Stimulated activated memory B cell treated with anti-CD40 and anti-IgM and Interleukin-4, amounts not matched to agents 10 μg/mL and 1 μg/mL and 100 μg/mL, for 72 hours (primary cell): ENCODE measurements around the gene MT1F.

ENCODE experiments used
- ATAC-seq: fragments of 150-1000 bp; cut with Tn5 transposase; 2 replicates; pipeline ENCODE4 v1.10.0; 2021
- H3K27ac Mint-ChIP-seq: one replicate; pipeline ENCODE4 v1.8.0; 2022; ENCODE audit warnings: mild to moderate bottlenecking, mixed read lengths
- H3K27me3 Mint-ChIP-seq: one replicate; pipeline ENCODE4 v1.8.0; 2022; ENCODE audit warnings: mixed read lengths
- H3K36me3 Mint-ChIP-seq: one replicate; pipeline ENCODE4 v1.8.0; 2022; ENCODE audit warnings: mixed read lengths
- H3K4me1 Mint-ChIP-seq: one replicate; pipeline ENCODE4 v1.8.0; 2022; ENCODE audit warnings: mixed read lengths
- H3K4me3 Mint-ChIP-seq: one replicate; pipeline ENCODE4 v1.8.0; 2022; ENCODE audit warnings: mild to moderate bottlenecking, moderate library complexity, mixed read lengths
- H3K9me3 Mint-ChIP-seq: one replicate; pipeline ENCODE4 v1.8.0; 2022; ENCODE audit warnings: mixed read lengths

Gene MT1F

DNA sequence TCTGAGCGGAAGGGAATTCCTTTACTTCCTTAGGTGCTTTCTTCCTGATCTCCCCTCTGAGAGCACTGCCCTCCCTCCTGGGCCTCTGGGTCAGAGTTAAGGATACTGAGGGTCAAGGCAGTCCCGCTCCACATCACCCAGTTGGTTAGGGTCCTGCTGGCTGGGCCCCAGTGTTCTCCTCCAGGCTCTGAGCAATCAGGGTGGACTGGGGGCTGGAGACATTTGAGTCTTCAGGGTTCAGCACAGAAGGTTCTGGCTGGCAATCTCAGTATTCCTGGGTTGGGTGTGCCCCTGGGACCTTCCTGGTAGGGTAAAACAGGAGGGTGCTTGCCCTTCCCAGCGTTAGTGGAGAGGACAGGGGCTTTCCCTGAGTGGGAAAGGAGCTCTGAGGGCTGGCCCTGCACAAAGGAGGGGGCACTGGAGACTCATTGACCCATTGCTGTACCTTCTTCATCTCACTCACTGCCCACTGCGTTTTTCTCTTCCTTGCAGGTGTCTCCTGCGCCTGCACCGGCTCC, 24.9 kb upstream of the MT1F start:
- no peak for ATAC-seq
- Mint-ChIP-seq H3K4me1 (peaks cover 54% of the 10 kb centered on the region), H3K27me3 (peaks cover 66% of the 10 kb centered on the region), H3K9me3 (no peaks in the 10 kb centered on the region), H3K4me3 (peak overlapping the region; percentile 41), H3K36me3 (no peaks in the 10 kb centered on the region), H3K27ac (no peak overlapping the region)

DNA sequence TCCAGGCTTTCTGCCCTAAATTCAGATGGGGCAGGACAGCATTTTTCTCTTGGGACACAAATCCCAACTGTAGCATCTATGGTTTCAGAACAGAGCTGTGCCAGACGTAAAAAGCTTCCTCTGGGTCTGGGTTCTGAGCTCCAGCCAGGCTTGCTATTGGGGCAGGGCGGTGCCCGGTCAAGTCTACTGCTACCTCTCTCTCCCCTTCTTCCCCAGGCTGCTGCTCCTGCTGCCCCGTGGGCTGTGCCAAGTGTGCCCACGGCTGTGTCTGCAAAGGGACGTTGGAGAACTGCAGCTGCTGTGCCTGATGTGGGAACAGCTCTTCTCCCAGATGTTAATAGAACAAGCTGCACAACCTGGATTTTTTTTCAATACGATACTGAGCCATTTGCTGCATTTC, 24.2 kb upstream of the MT1F start:
- Mint-ChIP-seq H3K4me3 (no peak overlapping the region), H3K27ac (no peak overlapping the region), H3K27me3 (peaks cover 72% of the 10 kb centered on the region), H3K9me3 (no peaks in the 10 kb centered on the region), H3K4me1 (peaks cover 60% of the 10 kb centered on the region), H3K36me3 (no peaks in the 10 kb centered on the region)
- no peak for ATAC-seq

DNA sequence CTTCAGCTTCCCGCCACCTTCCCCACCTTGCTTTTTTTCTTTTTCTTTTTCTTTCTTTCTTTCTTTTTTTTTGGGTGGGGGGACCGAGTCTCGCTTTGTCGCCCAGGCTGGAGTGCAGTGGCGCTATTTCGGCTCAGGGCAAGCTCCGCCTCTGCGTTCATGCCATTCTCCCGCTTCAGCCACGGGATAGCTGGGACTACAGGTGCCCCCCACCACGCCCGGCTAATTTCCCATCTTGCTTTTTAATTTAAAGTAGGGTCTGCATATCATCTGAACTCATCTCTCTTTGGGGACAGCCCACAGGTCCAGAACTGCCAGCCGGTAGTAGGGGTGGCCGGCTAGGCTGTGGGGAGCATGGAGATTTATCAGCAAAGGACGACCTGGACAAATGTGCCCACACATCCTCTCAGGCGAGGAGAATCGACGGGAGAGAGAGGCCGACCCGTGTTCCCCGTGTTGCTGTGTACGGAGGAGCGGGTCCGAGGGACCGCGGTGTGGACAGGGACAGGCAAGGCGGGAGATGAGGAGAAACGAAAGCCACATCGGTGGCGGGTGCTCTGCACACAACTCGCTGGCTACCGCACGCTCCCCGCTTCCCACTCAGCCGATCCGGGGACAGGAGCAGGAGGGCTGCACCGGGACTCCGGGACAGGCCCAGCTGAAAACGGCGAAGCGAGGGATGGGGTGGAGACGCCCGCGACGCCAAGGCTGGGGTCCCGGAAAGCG, 22.9 kb upstream of the MT1F start:
- peaks cover 52% of the 10 kb centered on the region for H3K4me1 Mint-ChIP-seq
- H3K27me3 Mint-ChIP-seq = peaks cover 86% of the 10 kb centered on the region
- H3K9me3 Mint-ChIP-seq = no peaks in the 10 kb centered on the region
- no peaks in the 10 kb centered on the region for H3K36me3 Mint-ChIP-seq
- H3K27ac Mint-ChIP-seq = peak overlapping the region; percentile 45
- peak overlapping the region; percentile 62 for H3K4me3 Mint-ChIP-seq
- ATAC-seq = no peak

DNA sequence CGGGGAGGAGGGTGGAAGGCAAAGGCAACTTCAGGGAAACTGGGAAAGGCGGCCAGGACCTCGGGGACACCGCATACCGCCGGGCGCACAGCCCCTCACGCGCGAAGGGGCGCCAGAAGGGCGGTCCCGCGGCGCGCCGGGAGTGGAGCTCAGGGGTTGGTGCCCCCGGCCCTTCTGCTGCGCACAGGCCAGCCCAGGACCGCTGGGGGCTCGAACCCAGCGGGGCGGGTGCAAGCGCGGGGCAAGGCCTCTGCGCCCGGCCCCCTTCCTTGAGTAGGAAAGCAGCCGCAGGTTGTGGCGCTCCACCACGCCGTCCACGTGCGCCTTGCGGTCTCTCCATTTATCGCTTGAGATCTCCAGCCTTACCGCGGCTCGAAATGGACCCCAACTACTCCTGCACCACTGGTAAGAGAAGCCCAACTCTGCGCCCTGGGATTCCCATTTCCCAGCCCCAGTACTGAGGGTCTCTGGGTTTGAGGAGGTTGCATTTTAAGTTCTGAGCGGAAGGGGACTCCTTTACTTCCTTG, 22.3 kb upstream of the MT1F start:
- H3K9me3 Mint-ChIP-seq = no peaks in the 10 kb centered on the region
- H3K27me3 Mint-ChIP-seq = peaks cover 92% of the 10 kb centered on the region
- H3K4me3 Mint-ChIP-seq = peak overlapping the region; percentile 29
- ATAC-seq = no peak
- H3K4me1 Mint-ChIP-seq = peaks cover 45% of the 10 kb centered on the region
- no peaks in the 10 kb centered on the region for H3K36me3 Mint-ChIP-seq
- peak overlapping the region; percentile 45 for H3K27ac Mint-ChIP-seq

DNA sequence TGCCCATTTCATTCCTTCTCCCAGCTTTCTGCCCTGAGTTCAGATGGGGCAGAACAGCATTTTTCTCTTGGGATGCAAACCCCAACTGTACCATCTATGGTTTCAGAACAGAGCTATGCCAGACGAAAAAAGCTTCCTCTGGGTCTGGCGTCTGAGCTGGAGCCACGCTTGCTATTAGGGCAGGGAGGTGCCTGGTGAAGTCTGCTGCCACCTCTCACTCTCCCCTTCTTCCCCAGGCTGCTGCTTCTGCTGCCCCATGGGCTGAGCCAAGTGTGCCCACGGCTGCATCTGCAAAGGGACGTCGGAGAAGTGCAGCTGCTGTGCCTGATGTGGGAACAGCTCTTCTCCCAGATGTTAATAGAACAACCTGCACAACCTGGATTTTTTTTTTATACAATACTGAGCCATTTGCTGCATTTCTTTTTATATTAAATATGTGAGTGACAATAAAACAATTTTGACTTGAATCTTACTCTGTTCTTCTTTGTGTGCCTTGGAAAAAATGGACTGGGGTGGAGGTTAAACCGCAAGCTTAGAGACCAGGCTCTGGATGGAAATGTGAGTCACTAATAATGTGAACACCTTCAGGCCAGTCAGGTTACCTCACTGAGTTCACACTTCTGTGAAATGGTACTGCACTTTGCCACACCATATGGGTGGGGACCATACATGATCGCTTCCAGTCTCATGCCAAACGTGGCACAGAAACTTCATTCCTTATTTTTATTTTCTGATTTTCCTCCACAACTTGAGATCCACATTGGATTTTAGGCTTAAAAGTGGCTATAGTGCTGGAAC, 20.9 kb upstream of the MT1F start:
- ATAC-seq = no peak
- Mint-ChIP-seq H3K36me3 (no peaks in the 10 kb centered on the region), H3K9me3 (no peaks in the 10 kb centered on the region), H3K27me3 (peaks cover 94% of the 10 kb centered on the region), H3K27ac (no peak overlapping the region), H3K4me3 (no peak overlapping the region), H3K4me1 (peaks cover 41% of the 10 kb centered on the region)

DNA sequence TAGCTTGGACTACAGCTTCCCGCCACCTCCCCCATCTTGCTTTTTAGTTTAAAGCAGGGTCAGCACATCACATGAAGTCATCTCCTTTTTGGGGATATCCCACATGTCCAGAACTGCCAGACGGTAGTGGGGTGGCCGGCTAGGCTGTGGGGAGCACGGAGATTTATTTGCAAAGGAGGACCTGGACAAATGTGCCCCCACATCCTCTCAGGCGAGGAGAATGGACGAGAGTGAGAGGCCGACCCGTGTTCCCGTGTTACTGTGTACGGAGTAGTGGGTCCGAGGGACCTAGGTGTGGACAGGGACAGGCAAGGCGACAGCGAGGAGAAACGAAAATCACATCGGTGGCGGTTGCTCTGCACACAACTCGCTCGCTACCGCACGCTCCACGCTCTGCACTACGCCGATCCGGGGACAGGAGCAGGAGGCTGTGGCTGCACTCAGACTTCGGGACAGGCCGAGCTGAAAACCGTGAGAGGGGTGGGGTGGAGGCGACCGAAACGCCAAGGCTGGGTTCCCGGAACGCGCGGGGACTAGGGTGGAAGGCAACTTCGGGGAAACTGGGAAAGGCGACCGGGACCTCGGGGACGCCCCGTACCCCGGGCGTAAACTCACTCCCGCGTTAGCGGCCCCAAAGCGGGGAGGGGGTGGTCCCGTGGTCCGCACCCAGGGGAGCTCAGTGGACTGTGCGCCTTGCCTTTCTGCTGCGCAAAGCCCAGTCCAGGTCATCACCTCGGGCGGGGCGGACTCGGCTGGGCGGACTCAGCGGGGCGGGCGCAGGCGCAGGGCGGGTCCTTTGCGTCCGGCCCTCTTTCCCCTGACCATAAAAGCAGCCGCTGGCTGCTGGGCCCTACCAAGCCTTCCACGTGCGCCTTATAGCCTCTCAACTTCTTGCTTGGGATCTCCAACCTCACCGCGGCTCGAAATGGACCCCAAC, 19.7 kb upstream of the MT1F start, which contains the start of gene MT1A:
Gene MT1A, plus strand, starts transcription at position 853 of the 937 bp plus-strand sequence. Its CDS starts 73 bp downstream, at position 926.
- Mint-ChIP-seq H3K4me1 (peaks cover 37% of the 10 kb centered on the region), H3K27me3 (peaks cover 81% of the 10 kb centered on the region), H3K4me3 (peak within 1 kb of the TSS; percentile 57), H3K9me3 (no peaks in the 10 kb centered on the region), H3K27ac (no peak within 1 kb of the TSS), H3K36me3 (no peaks in the 10 kb centered on the region)
- ATAC-seq = peak; percentile 37

DNA sequence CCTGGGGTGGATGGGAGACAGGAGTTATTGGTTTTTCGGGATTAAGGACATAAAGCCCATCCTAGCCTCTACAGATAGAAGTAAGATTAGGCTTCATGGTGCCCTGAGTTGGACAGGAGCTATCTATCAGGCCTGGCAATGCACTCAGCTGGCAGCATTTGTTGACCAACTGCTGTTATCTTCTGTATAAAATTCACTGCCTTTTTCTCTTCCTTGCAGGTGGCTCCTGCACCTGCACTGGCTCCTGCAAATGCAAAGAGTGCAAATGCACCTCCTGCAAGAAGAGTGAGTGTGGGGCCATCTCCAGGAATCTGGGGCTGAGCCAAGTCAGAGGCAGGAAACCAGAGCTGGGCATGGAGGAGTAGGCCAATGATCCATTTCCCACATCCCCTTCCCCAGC, 18.7 kb upstream of the MT1F start:
- no peaks in the 10 kb centered on the region for H3K36me3 Mint-ChIP-seq
- peaks cover 77% of the 10 kb centered on the region for H3K27me3 Mint-ChIP-seq
- H3K27ac Mint-ChIP-seq = no peak overlapping the region
- peaks cover 47% of the 10 kb centered on the region for H3K4me1 Mint-ChIP-seq
- no peak for ATAC-seq
- H3K4me3 Mint-ChIP-seq = no peak overlapping the region
- H3K9me3 Mint-ChIP-seq = no peaks in the 10 kb centered on the region

DNA sequence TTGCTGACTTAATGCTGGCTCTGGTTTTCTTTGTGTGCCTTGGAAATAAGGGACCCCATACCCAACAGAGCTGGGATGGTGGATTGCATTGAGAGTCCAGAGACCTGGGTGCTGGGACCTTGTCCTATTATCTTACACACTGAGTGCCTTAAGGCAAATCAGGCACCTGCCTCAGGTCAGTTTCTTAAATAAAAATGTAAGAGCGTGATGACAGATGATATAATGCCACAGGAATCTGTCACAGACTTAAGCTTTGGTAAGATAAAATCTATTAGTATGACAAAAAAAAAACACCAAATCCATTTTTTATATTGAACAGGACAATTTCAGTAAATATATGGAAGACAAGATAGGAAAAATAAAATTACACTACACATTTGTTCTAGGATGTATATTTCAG, 17.7 kb upstream of the MT1F start:
- ATAC-seq = no peak
- Mint-ChIP-seq H3K9me3 (no peaks in the 10 kb centered on the region), H3K4me1 (peaks cover 44% of the 10 kb centered on the region), H3K27me3 (peaks cover 77% of the 10 kb centered on the region), H3K36me3 (no peaks in the 10 kb centered on the region), H3K4me3 (no peak overlapping the region), H3K27ac (no peak overlapping the region)

DNA sequence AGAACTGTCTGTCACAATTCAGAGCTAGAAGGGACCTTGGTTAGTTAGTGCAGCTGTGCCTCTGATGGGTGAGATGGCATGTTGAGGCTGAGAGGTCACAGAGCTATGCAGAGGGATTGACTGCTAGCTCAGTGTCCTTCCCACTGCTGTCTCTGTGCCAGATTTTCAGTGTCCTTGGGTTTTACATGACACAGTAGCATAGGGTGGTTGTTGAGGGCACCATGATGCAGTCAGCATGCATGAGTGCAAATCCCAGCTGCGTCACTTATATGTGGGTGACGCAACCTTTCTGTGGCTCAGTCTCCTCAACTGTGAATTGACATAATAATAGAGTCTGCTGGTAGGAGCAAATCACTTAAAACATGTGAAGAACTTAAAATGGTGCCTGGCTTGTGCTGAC, 16.6 kb upstream of the MT1F start:
- H3K4me3 Mint-ChIP-seq = no peak overlapping the region
- H3K4me1 Mint-ChIP-seq = peaks cover 41% of the 10 kb centered on the region
- H3K36me3 Mint-ChIP-seq = no peaks in the 10 kb centered on the region
- H3K9me3 Mint-ChIP-seq = no peaks in the 10 kb centered on the region
- ATAC-seq = no peak
- H3K27me3 Mint-ChIP-seq = peaks cover 69% of the 10 kb centered on the region
- no peak overlapping the region for H3K27ac Mint-ChIP-seq

DNA sequence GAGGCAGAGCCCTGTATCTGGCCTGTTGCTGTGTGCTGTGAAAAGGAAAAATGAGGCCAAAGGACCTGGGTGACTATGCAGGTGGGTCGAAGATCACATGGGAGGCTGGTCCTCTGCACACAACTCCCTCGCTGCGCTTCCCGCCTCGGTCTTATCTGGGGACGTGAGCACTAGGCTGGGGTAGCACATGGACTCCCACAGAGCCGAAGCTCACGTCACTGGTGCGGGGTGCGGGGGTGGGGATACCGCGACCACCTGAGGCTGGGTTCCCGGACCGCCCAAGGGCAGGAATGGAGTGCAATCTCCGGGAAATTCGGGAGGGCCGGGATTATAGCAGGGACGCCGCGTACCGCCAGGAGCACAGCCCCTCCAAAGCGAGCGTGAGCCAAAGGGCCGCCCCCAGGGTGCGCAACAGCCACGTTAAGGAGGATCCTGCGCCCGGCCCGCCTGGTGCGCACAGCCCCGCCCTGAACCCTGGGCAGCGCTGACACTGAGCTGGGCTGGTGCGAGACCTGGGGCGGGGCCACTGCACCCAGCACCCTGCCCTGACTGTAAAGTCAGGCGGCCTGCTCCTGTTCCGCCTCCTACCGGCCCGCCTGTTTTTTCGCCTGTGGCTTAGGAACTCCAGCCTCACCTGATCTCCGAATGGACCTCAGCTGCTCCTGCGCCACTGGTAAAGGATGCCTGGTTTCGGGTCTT, 14.5 kb upstream of the MT1F start:
- Mint-ChIP-seq H3K9me3 (no peaks in the 10 kb centered on the region), H3K27ac (no peak overlapping the region), H3K27me3 (peaks cover 62% of the 10 kb centered on the region)

DNA sequence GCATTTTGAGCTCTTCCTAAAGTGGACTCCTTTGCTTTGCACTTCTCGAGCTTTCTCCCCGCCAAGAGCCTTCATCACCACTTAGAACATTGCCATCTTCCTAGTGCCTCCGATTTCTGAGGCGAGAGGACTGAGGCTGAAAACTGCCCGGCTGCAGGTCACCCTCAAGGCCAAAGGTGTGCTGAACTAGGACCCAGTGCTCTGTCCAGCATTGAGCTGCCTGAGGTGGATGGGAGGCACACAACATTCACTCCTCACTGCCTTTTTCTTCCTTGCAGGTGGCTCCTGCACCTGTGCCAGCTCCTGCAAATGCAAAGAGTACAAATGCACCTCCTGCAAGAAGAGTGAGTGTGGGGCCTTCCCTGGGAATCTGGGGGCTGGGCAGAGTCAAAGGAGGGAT, 13.9 kb upstream of the MT1F start:
- peaks cover 62% of the 10 kb centered on the region for H3K27me3 Mint-ChIP-seq
- H3K4me1 Mint-ChIP-seq = peaks cover 21% of the 10 kb centered on the region
- H3K36me3 Mint-ChIP-seq = no peaks in the 10 kb centered on the region
- peak overlapping the region; percentile 80 for H3K4me3 Mint-ChIP-seq
- ATAC-seq = no peak
- no peak overlapping the region for H3K27ac Mint-ChIP-seq
- no peaks in the 10 kb centered on the region for H3K9me3 Mint-ChIP-seq

More for the DNA sequence above, 14.5 kb upstream of the MT1F start:
- Mint-ChIP-seq H3K4me1 (peaks cover 27% of the 10 kb centered on the region), H3K4me3 (peak overlapping the region; percentile 80), H3K36me3 (no peaks in the 10 kb centered on the region)
- ATAC-seq = peak; percentile 98

DNA sequence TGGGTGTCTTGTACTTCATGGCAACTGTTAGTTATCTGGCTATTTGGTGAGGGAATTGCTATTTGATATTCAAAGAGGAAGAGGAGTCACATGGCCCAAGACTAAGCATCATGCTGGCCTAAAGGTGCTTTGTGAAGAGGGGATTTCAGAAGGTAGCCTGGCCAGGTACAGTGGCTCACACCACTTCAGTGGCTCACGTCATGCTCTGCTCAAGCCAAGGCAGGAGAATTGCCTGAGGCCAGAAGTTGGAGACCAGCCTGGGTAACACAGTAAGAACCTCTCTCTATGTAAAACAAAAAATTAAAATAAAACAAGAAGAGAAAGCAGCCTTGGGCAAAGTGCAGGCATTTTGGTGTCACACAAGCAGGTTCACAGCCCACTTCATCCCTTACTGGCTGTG, 12.4 kb upstream of the MT1F start:
- no peaks in the 10 kb centered on the region for H3K36me3 Mint-ChIP-seq
- H3K4me3 Mint-ChIP-seq = no peak overlapping the region
- no peaks in the 10 kb centered on the region for H3K9me3 Mint-ChIP-seq
- H3K4me1 Mint-ChIP-seq = peaks cover 20% of the 10 kb centered on the region
- peaks cover 55% of the 10 kb centered on the region for H3K27me3 Mint-ChIP-seq
- no peak overlapping the region for H3K27ac Mint-ChIP-seq
- no peak for ATAC-seq

DNA sequence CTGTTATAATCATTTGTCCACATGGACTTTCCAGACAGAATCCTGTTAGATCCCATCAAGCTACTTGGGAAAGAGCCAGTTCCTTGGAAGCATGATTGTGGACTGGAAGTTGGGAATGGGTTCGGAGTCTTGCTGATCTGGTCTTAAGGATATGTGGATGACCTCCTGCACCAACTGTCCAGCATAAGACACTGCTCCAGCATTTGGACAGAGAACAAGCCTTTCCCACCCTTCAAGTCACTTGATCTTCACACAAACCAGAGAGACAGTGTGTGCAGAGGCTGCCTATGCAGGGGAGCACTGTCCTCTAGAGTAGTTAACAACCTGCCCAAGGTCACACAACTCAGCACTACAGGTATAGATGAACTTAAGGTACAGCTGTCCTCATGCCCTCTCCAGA, 11.9 kb upstream of the MT1F start:
- H3K4me1 Mint-ChIP-seq = peaks cover 20% of the 10 kb centered on the region
- peaks cover 50% of the 10 kb centered on the region for H3K27me3 Mint-ChIP-seq
- H3K36me3 Mint-ChIP-seq = no peaks in the 10 kb centered on the region
- no peak overlapping the region for H3K27ac Mint-ChIP-seq
- no peak overlapping the region for H3K4me3 Mint-ChIP-seq
- ATAC-seq = no peak
- no peaks in the 10 kb centered on the region for H3K9me3 Mint-ChIP-seq
